HG03095 (cell line): ENCODE data around the gene STOML3.

Experiments
- ATAC-seq: cut with Tn5 transposase; IDR thresholded peaks from one replicate; pipeline ENCODE4 v1.9.1; 2021; ENCODE audit warnings: moderate library complexity; ENCODE audit not compliant: unreplicated experiment

STOML3 gene

DNA sequence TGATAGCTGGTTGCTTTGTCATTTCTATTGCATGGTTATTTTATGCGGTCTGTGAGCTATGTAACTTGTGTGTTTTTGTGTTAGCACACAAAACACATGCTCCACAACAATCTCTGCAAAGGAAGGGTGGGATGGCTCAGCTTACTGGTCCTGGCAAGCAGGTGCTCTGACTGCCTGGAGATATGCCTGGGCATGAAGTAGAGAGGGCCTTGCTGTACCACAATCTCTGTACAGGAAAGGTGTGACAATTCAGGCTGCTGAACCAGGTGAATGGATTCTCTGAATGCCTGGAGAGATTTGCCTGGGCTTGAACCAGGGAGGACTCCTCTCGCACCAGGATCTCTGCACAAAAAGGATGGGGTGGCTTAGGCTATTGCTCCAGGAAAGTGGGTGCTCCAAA is 69.5 kb downstream of the STOML3 start:
- ATAC-seq = no peak
